HG03060 (cell line): Measurements from ENCODE around the gene MEGF11.
"Not testable (repeated sequence)": the region's sequence is repeated elsewhere in the genome, so short reads cannot be mapped to it uniquely, and the experiment has no call there.

Experiments used
- ATAC-seq: cut with Tn5 transposase; IDR thresholded peaks from one replicate; pipeline ENCODE4 v1.9.1; 2021; ENCODE audit warnings: low read depth, moderate number of reproducible peaks; ENCODE audit not compliant: unreplicated experiment

MEGF11 gene

DNA sequence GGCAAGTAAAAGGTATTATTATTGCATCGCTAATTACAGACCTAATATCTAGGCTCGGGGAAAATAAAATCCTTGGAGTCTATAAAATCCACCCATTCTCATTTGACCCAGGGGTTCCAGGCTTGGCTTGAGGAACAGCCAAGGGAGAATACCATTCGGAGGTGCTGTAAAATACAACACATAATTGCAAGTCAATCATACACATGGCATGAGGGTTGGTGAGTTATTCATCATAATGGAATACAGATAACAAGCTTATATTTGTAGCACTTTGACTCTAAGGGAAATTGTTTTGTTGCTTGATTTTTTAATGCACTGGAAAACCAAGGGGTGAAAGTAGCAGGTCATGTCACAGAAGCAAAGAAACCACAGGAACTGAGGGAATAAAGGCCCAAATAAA lies 23.0 kb upstream of the MEGF11 start:
- ATAC-seq, result no peak

GRCh38 chr15:66275352-66275751 lies 21.8 kb upstream of the MEGF11 start:
- ATAC-seq, result no peak

- no peak for ATAC-seq
Measured at GRCh38 chr15:66270932-66271331, 17.4 kb upstream of the MEGF11 start.

DNA sequence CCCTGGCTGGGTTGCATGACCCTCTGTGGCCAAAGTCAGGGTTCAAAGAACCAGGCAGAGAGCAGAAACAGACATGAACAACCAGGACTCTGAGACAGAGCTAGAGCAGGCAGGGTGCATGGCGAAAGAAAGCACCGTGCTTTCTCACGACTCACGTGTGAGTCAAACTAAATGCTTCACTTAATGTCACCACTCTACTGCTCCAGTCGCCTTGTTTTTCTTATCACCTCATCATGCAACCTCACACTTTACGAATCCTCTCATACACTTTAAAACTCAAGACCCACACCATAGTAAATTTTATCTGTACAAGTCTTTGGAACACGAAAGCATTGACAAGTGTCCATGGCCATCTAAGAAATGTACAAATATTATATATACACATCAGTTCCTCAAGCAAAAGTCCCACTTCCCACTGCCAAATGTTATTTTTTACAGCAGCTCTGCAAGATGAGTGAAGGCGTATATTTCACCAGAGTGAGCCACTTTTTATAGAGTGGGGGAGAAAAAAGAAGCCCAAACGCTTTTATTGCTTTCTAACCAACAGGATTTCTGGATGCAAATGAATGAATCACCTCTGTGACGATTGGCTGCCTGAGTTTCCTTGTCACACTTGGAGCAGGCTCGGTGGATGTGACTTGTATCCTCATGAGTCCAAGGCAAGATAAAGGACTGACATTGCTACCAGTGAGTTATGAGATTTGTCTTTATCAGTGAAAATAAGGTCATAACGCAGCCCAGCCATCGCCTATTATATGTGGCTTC lies 16.0 kb upstream of the MEGF11 start:
- ATAC-seq, result no peak

- no peak for ATAC-seq
Measured at GRCh38 chr15:66264859-66265513, 11.4 kb upstream of the MEGF11 start.

- ATAC-seq, result not testable (repeated sequence)
Measured at GRCh38 chr15:66262837-66263236, 9.3 kb upstream of the MEGF11 start.

DNA sequence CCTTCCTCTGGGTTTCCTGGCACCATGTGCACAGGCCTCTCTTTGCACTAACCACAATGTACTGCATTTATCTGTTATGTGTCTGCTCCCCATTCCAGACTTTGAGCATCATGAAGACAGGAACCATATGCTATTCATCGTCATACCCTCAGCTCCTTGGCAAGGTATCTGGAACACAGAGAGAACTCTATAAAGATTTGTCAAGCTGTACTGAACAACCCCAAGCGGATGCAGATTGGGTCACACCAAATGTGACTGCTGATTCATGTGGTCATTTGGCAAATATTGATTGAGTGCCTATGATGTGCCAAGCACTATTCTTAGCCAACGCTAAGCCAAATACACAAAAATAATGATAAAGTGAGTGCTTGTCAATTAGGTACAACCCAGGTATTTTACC lies 7.5 kb upstream of the MEGF11 start:
- no peak for ATAC-seq

- ATAC-seq, result no peak
Measured at GRCh38 chr15:66256692-66257091, 3.1 kb upstream of the MEGF11 start.

GRCh38 chr15:66254951-66255676 lies 1.6 kb upstream of the MEGF11 start:
- ATAC-seq, result no peak

GRCh38 chr15:66254089-66254950 lies 770 bp upstream of the MEGF11 start:
- no peak for ATAC-seq

GRCh38 chr15:66252685-66253417 lies 699 bp downstream of the MEGF11 start:
- no peak for ATAC-seq

DNA sequence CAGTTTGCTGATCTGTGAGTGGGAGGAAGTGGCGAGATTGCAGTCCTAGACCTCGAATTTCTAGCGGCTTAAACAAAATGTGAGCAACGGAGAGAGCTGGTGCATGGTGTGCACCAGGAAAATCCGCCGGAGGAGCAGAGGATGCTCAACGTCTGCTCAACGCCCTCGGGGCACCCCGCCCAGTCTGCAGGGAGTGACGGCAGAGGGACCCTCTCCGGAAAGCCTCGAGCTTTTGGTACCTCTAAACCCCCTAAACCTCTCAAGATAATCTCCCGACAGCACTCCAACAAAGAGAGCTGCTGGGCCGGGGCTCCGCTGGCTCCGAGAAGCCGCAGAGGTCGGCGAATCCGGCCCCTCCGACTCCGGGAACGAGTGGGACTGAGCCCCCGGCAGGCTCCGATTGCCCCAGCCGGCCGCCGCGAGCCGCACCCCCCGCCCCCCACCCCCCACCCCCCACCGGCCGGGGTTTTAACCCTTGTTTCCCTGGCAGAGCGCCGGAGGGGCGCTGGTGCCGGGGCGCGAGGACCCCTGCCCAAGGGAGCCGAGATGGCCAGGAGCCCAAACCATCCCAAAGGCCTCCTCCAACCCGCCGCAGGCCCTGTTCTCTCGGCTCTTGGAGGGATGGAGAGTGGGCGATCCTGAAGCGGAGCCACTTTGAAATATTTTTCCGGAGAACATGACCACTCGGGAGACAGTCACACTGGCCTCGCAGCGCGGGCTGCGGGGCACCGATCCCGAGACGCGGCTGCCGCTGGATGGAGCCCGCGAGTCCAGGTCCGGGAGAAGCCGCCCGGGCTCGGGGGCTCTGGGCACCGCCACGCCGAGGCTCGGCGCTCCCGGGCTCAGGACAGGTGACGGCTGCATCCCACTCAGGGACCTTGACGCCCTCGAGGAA lies 1.5 kb downstream of the MEGF11 start:
- ATAC-seq, result no peak

- ATAC-seq, result no peak
Measured at GRCh38 chr15:66251065-66251789, 2.3 kb downstream of the MEGF11 start.

- ATAC-seq, result no peak
Measured at GRCh38 chr15:66249605-66250174, 3.9 kb downstream of the MEGF11 start.

DNA sequence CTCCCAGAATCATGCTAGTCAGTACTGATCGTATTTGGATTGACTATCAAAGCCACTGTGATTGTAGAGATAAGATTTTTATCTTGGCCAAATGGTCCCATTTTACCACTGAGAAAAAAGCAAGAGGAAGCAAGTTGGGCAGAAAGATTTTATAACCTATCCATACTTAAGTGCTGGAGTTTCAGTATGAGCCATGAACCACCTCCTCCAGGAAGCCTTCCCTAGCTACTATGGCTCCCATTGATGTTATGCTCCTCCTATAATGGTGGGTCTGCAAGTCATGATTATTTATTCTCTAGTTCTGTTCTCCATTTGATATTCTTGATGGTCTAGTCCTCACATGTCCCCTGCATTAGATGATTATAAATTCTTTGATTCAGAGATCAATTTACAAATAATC lies 6.6 kb downstream of the MEGF11 start:
- no peak for ATAC-seq

DNA sequence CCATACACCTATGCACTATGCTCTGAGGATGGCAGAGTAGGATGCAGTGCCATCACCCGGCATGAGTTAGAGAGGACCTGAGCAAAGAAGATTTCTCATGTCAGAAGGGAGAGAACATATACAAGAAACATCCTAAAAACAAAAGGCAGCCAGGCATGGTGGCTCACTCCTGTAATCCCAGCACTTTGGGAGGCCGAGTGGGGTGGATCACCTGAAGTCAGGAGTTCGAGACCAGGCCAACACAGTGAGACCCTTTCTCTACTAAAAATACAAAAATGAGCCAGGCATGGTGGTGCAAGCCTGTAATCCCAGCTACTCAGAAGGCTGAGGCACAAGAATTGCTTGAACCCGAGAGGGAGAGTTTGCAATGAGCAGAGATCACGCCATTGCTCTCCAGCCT lies 7.7 kb downstream of the MEGF11 start:
- ATAC-seq, result not testable (repeated sequence)

DNA sequence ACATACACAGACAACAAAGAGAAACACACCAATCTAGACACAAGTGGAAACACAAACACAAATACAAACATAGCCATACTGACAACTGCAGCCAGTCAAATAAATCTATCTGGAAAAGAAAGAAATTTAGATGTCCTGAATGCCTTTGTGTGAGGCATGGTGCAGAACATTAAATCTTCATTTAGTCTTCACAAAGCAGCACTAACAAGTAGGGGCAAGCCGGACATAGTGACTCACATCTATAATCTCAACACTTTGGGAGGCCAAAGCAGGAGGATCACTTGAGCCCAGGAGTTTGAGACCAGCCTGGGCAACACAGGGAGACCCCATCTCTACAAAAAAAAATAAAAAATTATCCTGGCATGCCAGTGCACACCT lies 11.7 kb downstream of the MEGF11 start:
- ATAC-seq, result no peak
